Measurements from ENCODE around the gene ADNP2.

DNA sequence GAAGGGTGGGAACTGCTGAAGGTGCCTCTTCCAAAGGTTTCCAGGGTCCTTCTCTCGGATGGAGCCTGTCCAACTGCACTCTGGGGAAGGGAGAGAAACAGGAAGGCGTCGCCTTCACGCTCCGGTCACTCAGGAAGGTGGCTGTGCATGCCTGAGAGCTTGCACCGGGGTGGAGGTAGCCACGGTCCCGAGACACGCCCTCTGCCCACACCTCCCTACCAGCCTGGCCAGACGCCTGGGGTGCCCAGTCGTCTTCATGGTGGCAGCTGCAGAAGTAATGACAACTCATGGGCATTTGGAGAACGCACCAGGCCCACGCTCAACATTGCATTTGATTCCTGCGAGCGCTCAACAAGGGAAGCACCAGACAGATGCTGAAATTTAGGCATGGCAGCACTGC, 59.9 kb downstream of the ADNP2 start:
- TF ChIP-seq, protein P1, sequence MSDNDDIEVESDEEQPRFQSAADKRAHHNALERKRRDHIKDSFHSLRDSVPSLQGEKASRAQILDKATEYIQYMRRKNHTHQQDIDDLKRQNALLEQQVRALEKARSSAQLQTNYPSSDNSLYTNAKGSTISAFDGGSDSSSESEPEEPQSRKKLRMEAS (IDR thresholded peaks at IDR 0.05): no peak
- TF ChIP-seq NR2F2 (IDR thresholded peaks at IDR 0.05; ENCODE audit: borderline replicate concordance, low read depth) (no peak), RAD21 (CRISPR knock-in tag; IDR thresholded peaks at IDR 0.05) (no peak), ZNF850 (CRISPR knock-in tag; conservative IDR thresholded peaks at IDR 0.05) (no peak), ESRRA (CRISPR knock-in tag; IDR thresholded peaks at IDR 0.05; ENCODE audit: low read depth) (no peak), CCAR2 (optimal IDR thresholded peaks at IDR 0.05; ENCODE audit: low read depth, low read length) (no peak), RFX5 (IDR thresholded peaks at IDR 0.05; ENCODE audit: low read depth, low read length) (no peak), SMAD1 (CRISPR knock-in tag; IDR thresholded peaks at IDR 0.05; ENCODE audit: borderline replicate concordance, low read depth) (no peak), ZNF605 (CRISPR knock-in tag; IDR thresholded peaks at IDR 0.05) (no peak)
- TF ChIP-seq, protein P2, sequence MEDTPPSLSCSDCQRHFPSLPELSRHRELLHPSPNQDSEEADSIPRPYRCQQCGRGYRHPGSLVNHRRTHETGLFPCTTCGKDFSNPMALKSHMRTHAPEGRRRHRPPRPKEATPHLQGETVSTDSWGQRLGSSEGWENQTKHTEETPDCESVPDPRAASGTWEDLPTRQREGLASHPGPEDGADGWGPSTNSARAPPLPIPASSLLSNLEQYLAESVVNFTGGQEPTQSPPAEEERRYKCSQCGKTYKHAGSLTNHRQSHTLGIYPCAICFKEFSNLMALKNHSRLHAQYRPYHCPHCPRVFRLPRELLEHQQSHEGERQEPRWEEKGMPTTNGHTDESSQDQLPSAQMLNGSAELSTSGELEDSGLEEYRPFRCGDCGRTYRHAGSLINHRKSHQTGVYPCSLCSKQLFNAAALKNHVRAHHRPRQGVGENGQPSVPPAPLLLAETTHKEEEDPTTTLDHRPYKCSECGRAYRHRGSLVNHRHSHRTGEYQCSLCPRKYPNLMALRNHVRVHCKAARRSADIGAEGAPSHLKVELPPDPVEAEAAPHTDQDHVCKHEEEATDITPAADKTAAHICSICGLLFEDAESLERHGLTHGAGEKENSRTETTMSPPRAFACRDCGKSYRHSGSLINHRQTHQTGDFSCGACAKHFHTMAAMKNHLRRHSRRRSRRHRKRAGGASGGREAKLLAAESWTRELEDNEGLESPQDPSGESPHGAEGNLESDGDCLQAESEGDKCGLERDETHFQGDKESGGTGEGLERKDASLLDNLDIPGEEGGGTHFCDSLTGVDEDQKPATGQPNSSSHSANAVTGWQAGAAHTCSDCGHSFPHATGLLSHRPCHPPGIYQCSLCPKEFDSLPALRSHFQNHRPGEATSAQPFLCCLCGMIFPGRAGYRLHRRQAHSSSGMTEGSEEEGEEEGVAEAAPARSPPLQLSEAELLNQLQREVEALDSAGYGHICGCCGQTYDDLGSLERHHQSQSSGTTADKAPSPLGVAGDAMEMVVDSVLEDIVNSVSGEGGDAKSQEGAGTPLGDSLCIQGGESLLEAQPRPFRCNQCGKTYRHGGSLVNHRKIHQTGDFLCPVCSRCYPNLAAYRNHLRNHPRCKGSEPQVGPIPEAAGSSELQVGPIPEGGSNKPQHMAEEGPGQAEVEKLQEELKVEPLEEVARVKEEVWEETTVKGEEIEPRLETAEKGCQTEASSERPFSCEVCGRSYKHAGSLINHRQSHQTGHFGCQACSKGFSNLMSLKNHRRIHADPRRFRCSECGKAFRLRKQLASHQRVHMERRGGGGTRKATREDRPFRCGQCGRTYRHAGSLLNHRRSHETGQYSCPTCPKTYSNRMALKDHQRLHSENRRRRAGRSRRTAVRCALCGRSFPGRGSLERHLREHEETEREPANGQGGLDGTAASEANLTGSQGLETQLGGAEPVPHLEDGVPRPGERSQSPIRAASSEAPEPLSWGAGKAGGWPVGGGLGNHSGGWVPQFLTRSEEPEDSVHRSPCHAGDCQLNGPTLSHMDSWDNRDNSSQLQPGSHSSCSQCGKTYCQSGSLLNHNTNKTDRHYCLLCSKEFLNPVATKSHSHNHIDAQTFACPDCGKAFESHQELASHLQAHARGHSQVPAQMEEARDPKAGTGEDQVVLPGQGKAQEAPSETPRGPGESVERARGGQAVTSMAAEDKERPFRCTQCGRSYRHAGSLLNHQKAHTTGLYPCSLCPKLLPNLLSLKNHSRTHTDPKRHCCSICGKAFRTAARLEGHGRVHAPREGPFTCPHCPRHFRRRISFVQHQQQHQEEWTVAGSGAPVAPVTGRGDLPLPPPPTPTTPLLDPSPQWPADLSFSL (CRISPR knock-in tag; IDR thresholded peaks at IDR 0.05): no peak
- TF ChIP-seq, protein P3, sequence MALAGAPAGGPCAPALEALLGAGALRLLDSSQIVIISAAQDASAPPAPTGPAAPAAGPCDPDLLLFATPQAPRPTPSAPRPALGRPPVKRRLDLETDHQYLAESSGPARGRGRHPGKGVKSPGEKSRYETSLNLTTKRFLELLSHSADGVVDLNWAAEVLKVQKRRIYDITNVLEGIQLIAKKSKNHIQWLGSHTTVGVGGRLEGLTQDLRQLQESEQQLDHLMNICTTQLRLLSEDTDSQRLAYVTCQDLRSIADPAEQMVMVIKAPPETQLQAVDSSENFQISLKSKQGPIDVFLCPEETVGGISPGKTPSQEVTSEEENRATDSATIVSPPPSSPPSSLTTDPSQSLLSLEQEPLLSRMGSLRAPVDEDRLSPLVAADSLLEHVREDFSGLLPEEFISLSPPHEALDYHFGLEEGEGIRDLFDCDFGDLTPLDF (CRISPR knock-in tag; IDR thresholded peaks at IDR 0.05): no peak
- TF ChIP-seq, protein P4, sequence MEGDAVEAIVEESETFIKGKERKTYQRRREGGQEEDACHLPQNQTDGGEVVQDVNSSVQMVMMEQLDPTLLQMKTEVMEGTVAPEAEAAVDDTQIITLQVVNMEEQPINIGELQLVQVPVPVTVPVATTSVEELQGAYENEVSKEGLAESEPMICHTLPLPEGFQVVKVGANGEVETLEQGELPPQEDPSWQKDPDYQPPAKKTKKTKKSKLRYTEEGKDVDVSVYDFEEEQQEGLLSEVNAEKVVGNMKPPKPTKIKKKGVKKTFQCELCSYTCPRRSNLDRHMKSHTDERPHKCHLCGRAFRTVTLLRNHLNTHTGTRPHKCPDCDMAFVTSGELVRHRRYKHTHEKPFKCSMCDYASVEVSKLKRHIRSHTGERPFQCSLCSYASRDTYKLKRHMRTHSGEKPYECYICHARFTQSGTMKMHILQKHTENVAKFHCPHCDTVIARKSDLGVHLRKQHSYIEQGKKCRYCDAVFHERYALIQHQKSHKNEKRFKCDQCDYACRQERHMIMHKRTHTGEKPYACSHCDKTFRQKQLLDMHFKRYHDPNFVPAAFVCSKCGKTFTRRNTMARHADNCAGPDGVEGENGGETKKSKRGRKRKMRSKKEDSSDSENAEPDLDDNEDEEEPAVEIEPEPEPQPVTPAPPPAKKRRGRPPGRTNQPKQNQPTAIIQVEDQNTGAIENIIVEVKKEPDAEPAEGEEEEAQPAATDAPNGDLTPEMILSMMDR (CRISPR knock-in tag; IDR thresholded peaks at IDR 0.05): no peak
